K562 (cell line): ENCODE data around the gene HOXC12. TPM values are rescaled to one million over a fixed set of nuclear protein-coding genes. Genes with fewer than 3 reads are reported as not detected.

ENCODE experiments used
- CHD7 ChIP-seq: fragments of 200-600 bp; sonication (generic); IDR thresholded peaks from one replicate; pipeline ENCODE4 v1.6.1; 2012; ENCODE audit warnings: mild to moderate bottlenecking, low read depth, low read length, inconsistent platforms
- E2F6 ChIP-seq, 2 experiments: IDR thresholded peaks; 2 replicates each; pipeline ENCODE4 v1.6.1; 2011; ENCODE audit warnings: borderline replicate concordance in 1 of 2, control low read depth in 1 of 2, low read depth in 1 of 2, low read length in 1 of 2, mild to moderate bottlenecking in 1 of 2, mixed read lengths in 1 of 2, moderate library complexity in 1 of 2; ENCODE audit not compliant: insufficient read depth in 1 of 2, insufficient read length in 1 of 2, poor library complexity in 1 of 2, severe bottlenecking in 1 of 2; ENCODE audit errors: extremely low read depth in 1 of 2
- MEF2D ChIP-seq: conservative IDR thresholded peaks from 2 replicates; pipeline ENCODE4 v1.6.1; 2016; ENCODE audit warnings: low read depth, missing genetic modification characterization, missing compliant biosample characterization
- NFE2L1 ChIP-seq: fragments of 450-650 bp; IDR thresholded peaks from 2 replicates; pipeline ENCODE4 v1.6.1; 2016; ENCODE audit warnings: missing genetic modification characterization, low read depth, mild to moderate bottlenecking, missing compliant biosample characterization, moderate library complexity, borderline replicate concordance
- SAFB2 ChIP-seq: fragments of 200-400 bp; formaldehyde crosslinking; IDR thresholded peaks from 2 replicates; pipeline ENCODE4 v1.6.1; 2018; ENCODE audit warnings: borderline replicate concordance, low read length, low read depth, moderate library complexity; ENCODE audit not compliant: severe bottlenecking
- SIX5 ChIP-seq, 2 experiments: IDR thresholded peaks; 2 replicates each; pipeline ENCODE4 v1.6.1; 2011; ENCODE audit warnings: low read length in 2 of 2, borderline replicate concordance in 1 of 2, low read depth in 1 of 2, mild to moderate bottlenecking in 1 of 2, moderate library complexity in 1 of 2; ENCODE audit not compliant: insufficient read depth in 1 of 2
- SMAD2 ChIP-seq: fragments of 150-350 bp; IDR thresholded peaks from 2 replicates; pipeline ENCODE4 v1.6.1; 2014; ENCODE audit warnings: low read depth, mild to moderate bottlenecking, low read length
- TCFL5 ChIP-seq: fragments of 250-450 bp; sonication (Bioruptor Pico); conservative IDR thresholded peaks from 2 replicates; pipeline ENCODE4 v1.6.1; 2021; ENCODE audit warnings: mild to moderate bottlenecking, moderate library complexity, matching md5 sums
- ZBTB33 ChIP-seq: sonication (generic); formaldehyde crosslinking; IDR thresholded peaks from 2 replicates; pipeline ENCODE4 v1.8.1; 2023; ENCODE audit warnings: mild to moderate bottlenecking, missing genetic modification reagents
- ZNF232 ChIP-seq: sonication (generic); formaldehyde crosslinking; IDR thresholded peaks from 2 replicates; pipeline ENCODE4 v1.8.0; 2022; ENCODE audit warnings: mild to moderate bottlenecking, missing genetic modification reagents
- polyA plus RNA-seq, 8 experiments: library from polyadenylated mRNA; depleted of rRNA in 4 of 8; stranded (reverse) in 5 of 8; unstranded in 3 of 8; fragments of >200 nt; fragmentation: Nextera tagmentation in 2 of 8; fragmentation: Illumina TruSeq in 1 of 8; extraction: Ambion mirVana in 2 of 8; extraction: Trizol in 1 of 8; gene quantifications; 2 replicates each; pipeline versions ENCODE4 v1.2.1 to v1.2.3, GENCODE V29; 2011 to 2014; ENCODE audit warnings: inconsistent platforms in 1 of 8, missing spikeins in 1 of 8
- total RNA-seq, 7 experiments: library from RNA; depleted of rRNA in 6 of 7; stranded (reverse); fragments of >200 nt in 6 of 7; fragmentation: Illumina TruSeq in 2 of 7; extraction: Trizol in 2 of 7; gene quantifications; 2 replicates each; pipeline versions ENCODE4 v1.2.1 to v1.2.3, GENCODE V29; 2011 to 2021; ENCODE audit warnings: low replicate concordance in 1 of 7

HOXC12 gene
- total and polyA plus RNA-seq, 9 of the 15 experiments (the other 6 are each of a cell fraction or from before 2014, with no cell fraction given): 0.04 to 0.36 (median 0.11) TPM; not detected in 1

- TF ChIP-seq CHD7: no peak
- no peak for TF ChIP-seq SAFB2
- TF ChIP-seq NFE2L1 (tag): no peak
- no peak for TF ChIP-seq SMAD2
- TF ChIP-seq SIX5 (IDR thresholded peaks at IDR 0.05; ENCODE audit: borderline replicate concordance in 1 of 2, insufficient read depth in 1 of 2, low read depth in 1 of 2, low read length in 2 of 2): no peak
- no peak for TF ChIP-seq ZNF232 (CRISPR knock-in tag)
- TF ChIP-seq E2F6 (IDR thresholded peaks at IDR 0.05; ENCODE audit: borderline replicate concordance in 1 of 2, extremely low read depth in 1 of 2, insufficient read depth in 1 of 2, insufficient read length in 1 of 2, low read depth in 1 of 2, low read length in 1 of 2, poor library complexity in 1 of 2, severe bottlenecking in 1 of 2): peak; percentile 44 to 64
- no peak for TF ChIP-seq TCFL5 (CRISPR knock-in tag)
- no peak for TF ChIP-seq MEF2D (tag)
- TF ChIP-seq ZBTB33: peak; percentile 93
Observed at GRCh38 chr12:53984901-53985691, 30.4 kb downstream of the HOXC12 start, which contains the start of gene HOXC10 (continued).
